HG03039 (cell line): ENCODE data around the gene TREML2.

Experiments
- ATAC-seq: cut with Tn5 transposase; IDR thresholded peaks from one replicate; pipeline ENCODE4 v1.9.1; 2021; ENCODE audit warnings: mild to moderate bottlenecking, moderate library complexity; ENCODE audit not compliant: unreplicated experiment

Gene TREML2

DNA sequence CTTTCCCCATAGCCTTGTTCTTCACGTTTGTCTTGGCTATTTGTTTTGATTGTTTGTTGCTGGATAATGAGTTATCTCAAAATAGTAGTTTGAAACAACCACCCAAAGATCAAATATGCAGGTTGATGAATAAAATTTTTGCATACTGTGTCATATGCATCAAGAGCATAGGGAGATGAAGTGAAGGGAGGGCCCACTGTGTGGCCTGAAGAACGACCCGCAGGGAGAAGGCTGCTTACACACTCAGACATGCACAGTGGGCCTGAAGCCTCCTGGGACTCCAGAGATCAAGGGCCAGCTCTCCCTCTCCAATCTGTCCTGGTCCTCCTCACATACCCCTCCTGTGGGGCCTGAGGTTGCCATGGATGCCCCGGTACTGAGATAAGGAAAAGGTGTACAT is 21.8 kb downstream of the TREML2 start:
- no peak for ATAC-seq

DNA sequence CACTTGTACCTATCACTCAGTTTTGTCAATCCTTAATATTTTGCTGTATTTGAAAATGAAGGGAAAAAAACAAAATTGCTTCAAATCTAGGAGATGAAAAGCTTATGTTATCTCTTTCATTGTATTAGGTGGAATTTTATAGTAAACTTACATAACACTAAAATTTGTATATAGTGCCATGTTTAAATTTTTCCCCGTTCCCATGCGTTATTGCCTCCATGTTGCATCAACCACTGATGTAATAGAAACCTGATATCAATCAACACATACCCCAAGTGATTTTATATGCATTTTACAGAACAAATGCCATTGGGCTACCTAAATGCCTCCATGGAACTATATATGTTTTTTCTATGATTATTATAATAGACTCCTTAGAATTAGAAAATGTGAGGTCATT is 23.3 kb downstream of the TREML2 start:
- ATAC-seq, result no peak

DNA sequence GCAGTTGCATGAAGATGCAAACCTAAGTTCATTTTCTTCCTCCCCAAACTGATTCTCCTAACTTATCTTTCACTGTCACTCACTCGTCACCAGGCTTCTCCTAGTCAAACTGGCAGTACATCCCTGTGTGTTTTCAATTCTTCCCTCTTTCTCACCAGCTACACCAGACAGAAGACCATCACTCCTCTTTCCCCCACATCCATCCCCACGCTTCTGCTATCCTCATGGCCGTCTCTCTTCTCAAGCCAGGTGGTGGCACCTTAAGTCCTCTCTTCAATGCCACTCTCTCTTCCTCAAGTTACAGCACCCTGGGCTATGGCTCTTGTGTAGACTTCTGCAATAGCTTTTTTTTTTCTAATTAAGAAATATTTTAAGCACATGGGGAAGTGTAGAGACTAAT is 23.7 kb downstream of the TREML2 start:
- ATAC-seq, result no peak

DNA sequence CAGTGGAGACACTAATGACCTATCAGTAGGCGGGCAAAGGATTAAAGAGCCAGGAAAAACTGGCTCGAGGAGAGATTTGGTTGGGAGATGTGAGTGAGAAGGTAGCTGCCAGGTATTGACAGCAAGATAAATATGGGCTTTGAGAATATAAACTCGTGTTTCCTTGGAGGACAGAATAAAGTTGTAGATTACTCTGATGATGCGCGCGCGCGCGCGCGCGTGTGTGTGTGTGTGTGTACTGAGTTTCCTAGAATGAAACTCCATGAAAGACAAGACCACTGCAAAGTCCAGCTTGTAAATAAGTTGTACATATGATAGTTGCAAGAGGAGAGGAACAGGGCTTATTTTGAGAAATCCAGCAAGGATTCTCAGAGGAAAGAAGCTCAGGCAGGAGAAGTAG is 24.8 kb downstream of the TREML2 start:
- ATAC-seq, result no peak

DNA sequence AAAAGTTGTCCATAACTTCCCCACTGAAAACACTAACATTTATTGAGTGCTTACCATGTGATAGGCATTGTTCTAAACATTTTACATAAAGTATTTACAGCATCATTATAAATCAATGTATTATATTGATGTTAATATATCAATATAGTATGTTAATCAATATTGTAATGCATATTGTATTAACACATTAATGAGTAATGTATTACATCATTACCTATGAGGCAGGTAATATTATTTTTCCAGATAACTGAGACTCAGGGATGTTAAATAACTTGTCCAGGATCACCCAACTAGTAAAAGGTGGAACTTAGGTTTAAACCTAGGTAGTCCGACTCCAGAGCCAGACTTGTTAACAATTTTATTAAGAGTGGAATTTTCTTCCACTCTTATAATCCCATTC is 25.9 kb downstream of the TREML2 start:
- ATAC-seq, result no peak

DNA sequence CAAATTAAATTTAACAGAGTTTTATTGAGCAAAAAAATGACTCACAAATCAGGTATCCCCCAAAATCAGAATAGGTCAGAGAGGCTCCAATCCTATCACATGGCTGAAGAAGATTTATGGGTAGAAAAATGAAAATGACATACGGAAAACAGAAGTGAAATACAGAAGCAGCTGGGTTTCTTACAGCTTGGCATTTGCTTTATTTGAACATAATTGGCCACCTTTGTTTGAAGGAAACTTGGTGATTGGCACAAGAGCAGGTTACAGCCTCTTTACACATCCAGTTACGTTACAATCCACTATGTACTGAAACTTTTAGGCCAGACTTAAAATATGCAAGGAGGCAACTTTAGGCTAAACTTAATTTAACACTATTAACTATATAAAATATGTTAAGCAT is 26.3 kb downstream of the TREML2 start:
- ATAC-seq, result no peak

DNA sequence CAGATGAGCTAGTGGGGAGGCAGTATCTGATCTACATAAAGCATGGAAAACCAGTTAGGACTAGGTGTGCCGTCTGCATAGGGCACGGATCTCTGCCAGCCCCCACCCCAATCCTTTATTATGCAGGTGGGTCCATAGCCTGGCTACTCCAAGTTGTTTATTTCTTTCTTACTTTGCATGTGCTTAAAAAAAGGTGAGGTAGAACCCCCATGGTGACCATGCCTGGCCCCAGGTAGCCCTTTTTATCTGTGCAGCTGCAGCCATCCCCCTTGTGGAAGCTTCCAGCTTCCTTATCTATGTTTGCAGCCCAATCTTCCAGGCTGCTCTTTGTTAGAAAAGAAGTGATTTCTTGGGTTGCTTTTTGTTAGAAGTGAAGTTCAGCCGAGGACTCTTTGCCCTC is 29.0 kb downstream of the TREML2 start:
- no peak for ATAC-seq

DNA sequence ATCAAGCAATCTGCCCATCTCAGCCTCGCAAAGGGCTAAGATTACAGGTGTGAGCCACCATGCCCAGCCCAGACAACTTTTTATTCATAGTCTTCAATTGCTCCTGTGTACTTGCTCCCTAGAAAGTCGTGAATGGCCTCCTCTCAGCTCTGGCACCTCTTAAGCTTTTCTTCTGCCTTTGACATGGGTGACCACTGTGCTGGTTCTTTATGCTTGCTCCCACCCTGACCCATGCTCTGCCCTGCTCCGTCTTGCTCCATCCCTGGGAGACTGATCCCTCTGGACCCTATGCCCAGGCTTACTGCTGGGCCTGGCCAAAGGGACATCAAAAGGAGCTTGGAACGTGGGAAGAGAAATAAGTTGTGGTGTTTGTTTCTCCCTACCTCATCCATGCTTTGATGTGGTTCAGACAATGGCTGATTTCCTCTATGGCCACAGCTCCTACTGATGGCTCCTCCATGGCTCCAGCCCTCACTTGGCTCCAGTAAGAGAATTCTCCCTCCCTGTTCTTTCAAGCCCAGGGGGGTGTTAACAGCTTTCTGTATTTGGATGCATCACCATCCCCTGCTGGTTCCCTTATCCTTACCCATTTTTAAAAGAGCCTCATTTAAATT is 30.3 kb downstream of the TREML2 start:
- ATAC-seq, result no peak

DNA sequence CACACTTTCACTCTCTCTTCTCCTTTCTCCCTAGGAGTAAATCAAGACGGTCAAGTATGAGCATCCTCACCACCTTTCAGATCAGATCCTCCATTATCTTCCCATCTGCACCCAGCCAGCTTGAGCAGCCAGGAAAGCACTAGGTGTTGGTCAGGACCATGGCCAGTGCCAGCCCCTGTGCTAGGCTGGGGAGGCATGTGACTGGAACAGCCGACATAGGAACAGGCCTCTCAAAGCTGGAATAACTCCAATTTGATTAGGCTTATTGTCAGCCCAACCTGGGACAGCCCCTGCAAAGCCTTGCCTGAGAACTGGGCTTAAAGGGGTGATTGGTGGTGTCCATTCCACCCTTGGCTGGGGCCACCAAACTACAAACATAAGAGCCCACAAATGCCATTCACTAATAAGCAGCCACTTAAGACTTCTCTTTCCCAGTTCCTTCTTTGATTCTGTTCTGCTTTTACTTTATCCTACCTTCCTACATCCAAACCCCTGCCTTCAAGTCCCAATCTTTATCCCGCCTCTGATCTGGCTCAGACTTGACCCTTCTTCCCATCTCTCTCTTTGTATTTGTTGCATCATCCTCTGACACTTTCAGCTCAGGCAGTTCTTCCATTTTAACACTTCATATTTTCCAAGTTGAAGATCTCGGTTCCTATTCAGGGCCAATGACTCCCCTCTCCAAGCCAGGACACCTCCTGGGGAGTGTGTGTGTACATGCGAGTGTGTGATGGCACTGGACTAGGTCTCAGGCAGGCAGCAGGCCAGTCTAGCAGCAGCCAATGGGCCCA is 33.6 kb downstream of the TREML2 start:
- ATAC-seq, result no peak

DNA sequence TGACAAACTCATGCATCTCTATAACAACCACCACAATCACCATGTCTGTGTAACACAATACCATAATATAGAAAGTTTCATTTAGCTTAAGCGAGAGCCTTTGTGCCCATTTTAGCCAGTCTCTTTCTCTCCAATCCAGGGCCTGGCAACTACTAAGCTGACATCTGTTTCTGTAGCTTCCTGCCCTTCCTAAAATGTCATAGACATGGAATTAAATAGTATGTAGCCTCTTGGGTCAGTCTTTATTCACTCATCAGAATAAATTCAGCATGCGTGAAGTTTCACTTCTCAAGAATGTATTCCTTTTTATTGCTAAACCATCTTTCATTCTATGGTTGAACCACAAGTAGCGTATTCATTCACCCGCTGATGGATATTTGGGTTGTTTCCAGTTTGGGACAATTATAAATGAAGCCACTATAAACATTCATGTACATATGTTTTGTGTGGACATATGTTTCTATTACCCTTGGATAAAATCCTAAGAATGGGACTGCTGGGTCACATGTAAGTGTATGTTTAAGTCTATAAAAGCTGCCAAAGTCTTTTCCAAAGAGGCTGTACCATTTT is 36.3 kb downstream of the TREML2 start:
- no peak for ATAC-seq

DNA sequence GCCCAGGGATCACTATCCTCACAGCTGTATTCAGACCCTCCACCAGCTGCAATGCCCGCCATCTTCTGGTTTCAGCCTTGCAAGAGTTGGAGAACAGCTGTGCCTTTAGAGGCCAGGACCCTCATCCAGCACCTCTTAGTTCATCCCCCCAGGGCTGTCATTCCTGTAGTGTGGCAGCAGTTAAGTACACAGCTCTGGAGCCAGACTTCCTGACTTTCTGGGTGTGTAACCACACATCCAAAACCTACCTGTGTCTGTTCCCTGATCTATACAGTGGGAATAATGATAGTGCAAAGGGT is 37.6 kb downstream of the TREML2 start:
- ATAC-seq, result no peak

DNA sequence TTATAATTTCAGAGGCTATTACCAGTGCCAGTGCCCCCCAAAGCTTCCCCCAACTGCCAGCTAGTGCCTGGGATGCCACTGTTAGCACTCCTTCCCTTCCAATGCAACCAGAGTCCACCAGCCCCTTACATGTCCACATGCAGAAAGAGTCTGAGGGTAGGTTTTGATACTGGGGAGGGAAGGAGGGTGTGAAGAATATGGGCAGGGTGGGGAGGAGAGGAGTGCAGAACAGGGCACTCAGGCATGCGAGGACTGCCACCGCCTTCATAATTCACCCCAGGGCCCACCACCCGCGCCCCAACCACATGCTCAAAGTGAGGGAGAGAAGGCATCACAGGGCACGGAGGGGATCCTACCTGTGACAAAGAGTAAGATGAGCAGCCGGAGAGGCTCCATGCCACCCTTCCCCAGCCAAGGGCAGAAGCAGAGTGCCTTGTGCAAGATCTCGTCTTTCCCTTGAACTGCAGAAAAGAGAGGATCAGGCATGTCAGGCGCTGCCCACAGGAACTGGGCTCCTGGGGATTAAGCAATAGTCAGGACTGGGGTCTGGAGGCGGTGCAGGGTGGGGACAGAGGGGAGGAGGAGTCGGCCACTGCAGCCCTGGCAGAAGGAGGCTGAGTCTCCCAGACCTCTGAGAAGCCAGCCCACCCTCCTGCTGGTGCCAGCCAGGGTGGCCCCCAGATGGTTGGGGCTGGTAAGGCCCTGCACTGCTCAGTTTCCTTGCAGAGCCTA is 38.1 kb downstream of the TREML2 start, which contains the start of gene TREM2:
TSS of gene TREM2 (minus strand) at position 430 of the 732 bp plus-strand sequence. CDS start at position 396, 34 bp downstream.
- no peak for ATAC-seq

DNA sequence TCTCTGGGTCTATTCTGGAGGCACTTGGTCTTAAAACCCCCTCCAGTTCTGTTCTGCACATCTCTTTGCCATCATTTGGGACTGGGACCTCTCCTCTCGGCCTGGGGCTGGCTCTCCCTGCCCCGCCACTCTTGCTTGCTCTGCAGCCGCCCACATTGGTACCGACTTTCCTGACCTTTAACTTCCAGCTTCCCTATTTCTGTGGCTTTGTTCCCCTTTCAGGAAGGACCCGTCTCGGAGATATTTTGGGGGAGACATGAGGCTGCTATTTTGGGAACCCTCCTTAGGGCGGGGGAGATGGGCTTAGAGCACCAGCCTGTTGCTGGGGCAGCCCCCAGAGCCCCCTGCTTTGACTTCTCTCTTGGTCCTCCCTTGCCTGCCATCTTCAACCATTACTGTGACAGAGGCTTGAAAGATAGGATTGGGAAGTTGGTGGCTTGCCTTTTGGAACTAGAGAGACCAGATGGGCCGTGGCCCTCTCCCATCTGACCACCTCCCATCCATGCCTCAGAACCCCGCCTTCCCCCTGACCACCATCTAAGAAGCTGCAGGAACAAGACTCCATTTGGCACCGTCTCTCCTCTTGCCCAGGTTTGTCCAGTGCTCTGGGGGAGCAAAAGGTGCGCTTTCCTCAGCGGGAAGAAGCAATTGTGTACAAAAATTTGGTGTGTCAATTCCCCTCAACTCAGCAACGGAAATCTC is 38.9 kb downstream of the TREML2 start:
- no peak for ATAC-seq

DNA sequence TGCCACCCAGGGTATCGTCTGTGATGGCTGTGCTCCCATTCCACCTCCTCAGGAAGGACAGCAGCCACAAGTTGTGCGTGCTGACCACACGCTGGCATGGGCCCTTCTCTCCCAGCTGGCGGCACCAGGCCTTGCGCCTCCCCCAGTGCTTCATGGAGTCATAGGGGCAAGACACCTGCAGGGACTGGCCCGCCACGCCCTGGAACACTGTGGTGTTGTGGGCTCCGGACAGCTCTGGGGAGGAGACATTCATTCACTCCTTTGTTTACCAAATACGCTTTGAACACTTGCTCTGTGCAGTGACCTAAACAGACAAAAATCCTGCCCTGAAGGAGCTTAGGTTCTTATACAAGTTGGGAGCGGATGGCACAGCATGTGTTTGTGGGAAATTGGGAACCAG is 39.6 kb downstream of the TREML2 start:
- no peak for ATAC-seq

DNA sequence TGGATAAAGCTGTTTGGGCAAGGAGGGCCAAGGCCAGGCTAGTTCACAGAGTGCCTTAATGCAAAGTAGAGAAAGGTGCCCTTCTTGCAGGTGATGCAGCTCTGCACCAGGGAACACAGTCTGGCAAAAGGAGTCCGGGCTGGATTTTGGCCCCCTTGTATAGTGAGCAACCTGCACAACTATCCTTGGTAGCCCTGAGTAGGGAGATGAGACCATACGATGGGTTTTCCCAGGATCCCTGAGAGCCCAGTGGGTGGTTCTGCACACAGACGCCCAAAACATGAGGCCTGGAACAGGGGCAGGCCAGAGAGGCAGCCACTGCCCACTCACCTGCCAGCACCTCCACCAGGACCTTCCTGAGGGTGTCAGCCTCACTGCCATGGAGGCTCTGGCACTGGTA is 40.0 kb downstream of the TREML2 start:
- no peak for ATAC-seq

DNA sequence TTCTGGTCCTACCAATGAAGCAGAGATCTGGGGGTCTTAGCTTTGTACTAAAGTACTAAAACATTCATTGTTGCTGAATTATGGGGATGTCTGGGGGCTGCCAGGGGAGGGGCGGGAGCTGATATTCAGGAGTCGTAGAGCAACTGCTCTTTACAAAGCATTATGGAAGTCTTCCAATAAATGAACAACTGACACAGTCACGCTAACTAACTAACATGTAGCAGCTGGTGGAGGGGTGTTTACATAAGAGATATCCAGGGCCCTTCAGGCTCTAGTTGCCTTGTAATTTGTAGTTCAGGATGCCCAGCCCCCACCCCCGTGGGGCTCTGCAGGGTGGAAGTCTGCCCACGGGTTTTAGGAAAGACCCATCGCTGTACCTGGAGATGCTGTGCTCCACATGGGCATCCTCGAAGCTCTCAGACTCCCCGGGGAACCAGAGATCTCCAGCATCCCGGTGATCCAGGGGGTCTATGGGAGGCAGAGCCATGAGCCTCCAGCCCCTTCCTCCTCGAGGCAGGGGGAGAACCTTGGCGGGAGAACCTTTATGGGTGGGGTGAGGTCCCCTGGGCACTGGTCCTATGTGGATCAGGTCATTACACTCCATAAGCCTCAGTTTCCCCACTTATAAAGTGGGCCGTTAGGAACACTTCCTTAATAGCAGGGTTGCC is 41.4 kb downstream of the TREML2 start:
- no peak for ATAC-seq

DNA sequence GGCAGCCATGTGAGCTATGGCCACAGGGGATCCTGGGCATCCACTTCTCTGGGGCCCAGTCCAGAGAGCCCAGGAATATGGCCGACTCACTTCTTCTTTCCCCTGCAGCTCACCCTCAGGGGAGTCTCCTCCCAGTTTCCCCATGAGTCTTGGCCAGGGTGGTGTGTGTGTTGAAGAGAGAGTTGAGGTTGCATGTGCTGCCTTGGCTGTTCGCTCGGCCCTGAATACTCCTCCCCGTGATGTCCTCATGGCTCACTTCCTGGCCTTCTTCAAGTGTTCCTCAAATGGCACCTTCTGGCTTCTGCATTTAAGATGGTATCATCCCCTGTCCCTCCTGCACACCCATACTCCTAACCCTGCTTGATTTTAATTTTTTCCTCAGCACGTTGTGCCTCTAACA is 43.6 kb downstream of the TREML2 start:
- no peak for ATAC-seq

DNA sequence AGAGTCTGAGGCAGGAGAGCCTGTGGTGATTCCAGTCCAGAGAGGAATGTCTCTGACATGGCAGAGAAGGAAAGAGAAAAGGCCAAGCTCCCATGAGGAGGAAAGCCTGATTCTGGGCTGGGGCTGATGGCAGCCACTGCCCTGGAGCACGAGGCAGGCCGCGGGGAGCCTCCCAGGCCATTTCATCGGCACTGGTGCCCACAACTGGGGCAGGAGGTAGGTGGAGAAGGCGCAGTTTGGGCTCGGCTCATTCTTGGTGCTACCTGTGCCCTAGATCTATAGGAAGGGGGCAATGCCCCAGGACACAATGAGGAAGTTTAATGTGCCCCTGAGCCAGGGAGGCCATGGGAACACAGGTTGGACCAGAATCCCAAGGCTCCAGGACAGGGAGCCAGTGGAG is 44.2 kb downstream of the TREML2 start:
- ATAC-seq, result no peak

DNA sequence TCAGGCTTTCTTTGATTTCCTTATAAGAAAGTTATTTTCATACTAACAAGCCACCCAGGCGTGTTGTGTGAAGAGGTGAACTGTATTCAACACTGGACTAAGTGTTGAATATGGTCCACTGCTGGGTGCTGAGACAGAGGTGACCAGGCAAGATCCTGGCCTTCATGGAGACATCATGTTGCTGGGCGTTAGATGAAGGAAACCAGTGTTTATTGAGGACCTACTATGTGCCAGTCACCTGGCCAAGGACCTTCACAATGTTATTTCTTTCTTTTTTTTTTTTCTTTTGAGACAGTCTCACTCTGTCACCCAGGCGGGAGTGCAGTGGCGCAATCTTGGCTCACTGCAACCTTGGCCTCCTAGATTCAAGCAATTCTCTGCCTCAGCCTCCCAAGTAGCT is 44.9 kb downstream of the TREML2 start:
- no peak for ATAC-seq

DNA sequence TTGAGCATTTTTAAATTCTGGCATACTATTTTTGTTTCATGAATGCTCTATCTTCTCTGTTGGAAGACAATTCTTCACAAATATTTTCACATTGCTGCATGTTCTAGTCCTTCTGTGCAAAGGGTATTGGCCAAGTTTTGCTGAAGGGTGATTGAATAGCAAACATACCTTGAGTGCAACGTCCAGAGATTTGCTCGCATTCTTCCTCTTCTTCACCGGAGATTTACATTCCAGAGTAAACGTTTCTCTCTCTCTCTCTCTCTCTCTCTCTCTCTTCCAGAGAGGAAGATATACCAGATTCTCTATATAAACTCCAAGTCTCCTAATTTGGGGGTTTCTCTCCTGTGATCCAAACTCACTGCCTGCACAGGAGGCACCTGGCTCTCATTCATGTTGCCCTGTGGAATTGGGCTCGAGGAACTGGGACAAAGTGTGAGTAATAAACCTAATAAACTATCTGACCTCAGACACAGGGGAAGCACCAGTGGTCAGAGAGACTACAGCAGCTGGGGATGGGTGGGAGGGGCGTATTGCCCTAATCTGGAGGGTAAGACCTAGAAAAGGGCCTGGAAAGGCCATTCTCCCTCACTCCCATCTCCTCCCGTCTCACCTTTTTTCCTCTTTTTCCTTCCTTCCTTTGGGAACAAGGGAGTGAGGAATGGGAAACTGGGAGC is 45.7 kb downstream of the TREML2 start:
- ATAC-seq, result no peak
